K562 (cell line): ENCODE measurements around the gene SETD1B.

Source experiments
- ESRRA ChIP-seq: fragments of 450-650 bp; IDR thresholded peaks from 2 replicates; pipeline ENCODE4 v1.6.1; 2014; ENCODE audit warnings: low read depth, mild to moderate bottlenecking, moderate library complexity, borderline replicate concordance
- KLF16 ChIP-seq: IDR thresholded peaks from 2 replicates; pipeline ENCODE4 v1.6.1; 2016; ENCODE audit warnings: antibody characterized with exemption
- NEUROD1 ChIP-seq: fragments of 150-350 bp; IDR thresholded peaks from 2 replicates; pipeline ENCODE4 v1.6.1; 2014; ENCODE audit warnings: borderline replicate concordance, low read length, low read depth; ENCODE audit not compliant: partially characterized antibody
- POLR2A ChIP-seq: fragments of 450-650 bp; conservative IDR thresholded peaks from 2 replicates; pipeline ENCODE4 v1.6.1; 2016
- RUNX1 ChIP-seq: sonication (generic); IDR thresholded peaks from 2 replicates; pipeline ENCODE4 v1.6.1; 2016; ENCODE audit warnings: antibody characterized with exemption, low read depth
- ZNF589 ChIP-seq: fragments of 200-800 bp; sonication (Bioruptor generic); IDR thresholded peaks from 2 replicates; pipeline ENCODE4 v1.6.1; 2016; ENCODE audit warnings: low read depth, missing genetic modification characterization, missing compliant biosample characterization
- TF ChIP-seq, protein P1 (sequence below): sonication (generic); formaldehyde crosslinking; IDR thresholded peaks from 2 replicates; pipeline ENCODE4 v1.8.1; 2023; ENCODE audit warnings: mild to moderate bottlenecking, missing genetic modification reagents

DNA sequence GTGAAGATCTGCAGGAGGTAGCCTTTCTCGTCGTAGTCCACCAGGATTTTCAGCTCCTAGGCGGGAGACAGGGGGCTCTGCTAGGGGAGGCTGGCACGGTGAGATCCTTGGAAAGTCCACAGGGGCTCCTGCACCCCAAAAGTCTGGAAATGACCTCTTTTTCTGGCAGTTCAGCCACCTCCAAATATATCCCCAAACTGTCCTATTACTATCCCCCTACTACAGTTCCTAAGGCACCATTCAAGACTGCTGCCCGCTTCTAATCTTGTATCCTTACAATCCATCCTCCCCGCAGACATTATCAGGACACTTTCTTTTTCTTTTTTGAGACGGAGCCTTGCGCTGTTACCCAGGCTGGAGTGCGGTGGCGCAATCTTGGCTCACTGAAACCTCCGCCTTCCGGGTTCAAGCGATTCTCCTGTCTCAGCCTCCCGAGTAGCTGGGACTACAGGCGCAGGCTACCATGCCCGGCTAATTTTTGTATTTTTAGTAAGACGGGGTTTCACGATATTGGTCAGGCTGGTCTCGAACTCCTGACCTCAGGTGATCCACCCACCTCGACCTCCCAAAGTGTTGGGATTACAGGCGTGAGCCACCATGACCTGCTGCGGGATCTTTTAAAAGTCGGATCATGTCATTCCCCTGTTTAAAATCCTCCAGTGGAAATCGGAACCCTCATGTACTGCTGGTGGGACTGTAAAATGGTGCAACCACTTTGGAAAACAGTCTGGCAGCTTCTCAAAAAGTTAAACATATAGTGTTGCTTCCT lies 36.4 kb downstream of the SETD1B start:
- no peak for TF ChIP-seq NEUROD1
- TF ChIP-seq, protein P1, sequence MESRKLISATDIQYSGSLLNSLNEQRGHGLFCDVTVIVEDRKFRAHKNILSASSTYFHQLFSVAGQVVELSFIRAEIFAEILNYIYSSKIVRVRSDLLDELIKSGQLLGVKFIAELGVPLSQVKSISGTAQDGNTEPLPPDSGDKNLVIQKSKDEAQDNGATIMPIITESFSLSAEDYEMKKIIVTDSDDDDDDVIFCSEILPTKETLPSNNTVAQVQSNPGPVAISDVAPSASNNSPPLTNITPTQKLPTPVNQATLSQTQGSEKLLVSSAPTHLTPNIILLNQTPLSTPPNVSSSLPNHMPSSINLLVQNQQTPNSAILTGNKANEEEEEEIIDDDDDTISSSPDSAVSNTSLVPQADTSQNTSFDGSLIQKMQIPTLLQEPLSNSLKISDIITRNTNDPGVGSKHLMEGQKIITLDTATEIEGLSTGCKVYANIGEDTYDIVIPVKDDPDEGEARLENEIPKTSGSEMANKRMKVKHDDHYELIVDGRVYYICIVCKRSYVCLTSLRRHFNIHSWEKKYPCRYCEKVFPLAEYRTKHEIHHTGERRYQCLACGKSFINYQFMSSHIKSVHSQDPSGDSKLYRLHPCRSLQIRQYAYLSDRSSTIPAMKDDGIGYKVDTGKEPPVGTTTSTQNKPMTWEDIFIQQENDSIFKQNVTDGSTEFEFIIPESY (CRISPR knock-in tag), result no peak
- no peak for TF ChIP-seq POLR2A
- no peak for TF ChIP-seq KLF16
- no peak for TF ChIP-seq RUNX1
- TF ChIP-seq ESRRA, result no peak
- TF ChIP-seq ZNF589, result no peak
